Measurements from ENCODE around the gene RBP2. TPM values are rescaled to one million over a fixed set of nuclear protein-coding genes. Genes with fewer than 3 reads are reported as not detected.

RBP2 gene
- total RNA-seq, 1 donor from 2014 or later, result not detected

- no peak for DNase-seq
- no peak for TF ChIP-seq CTCF (IDR thresholded peaks at IDR 0.05; ENCODE audit: borderline replicate concordance)
- intact Hi-C loops (cut with micrococcal nuclease), result no loop called here
- no peaks in the 10 kb centered on the region for H3K36me3 ChIP-seq
- H3K4me3 ChIP-seq, result no peak overlapping the region
- H3K27ac ChIP-seq (replicated peaks), result no peak overlapping the region
- H3K9me3 ChIP-seq (replicated peaks), result no peaks in the 10 kb centered on the region
- no peaks in the 10 kb centered on the region for H3K27me3 ChIP-seq (ENCODE audit: low read depth)
- H3K4me1 ChIP-seq, result no peaks in the 10 kb centered on the region
These were observed 31.9 kb downstream of the RBP2 start for GRCh38 chr3:139444446-139444845.

DNA sequence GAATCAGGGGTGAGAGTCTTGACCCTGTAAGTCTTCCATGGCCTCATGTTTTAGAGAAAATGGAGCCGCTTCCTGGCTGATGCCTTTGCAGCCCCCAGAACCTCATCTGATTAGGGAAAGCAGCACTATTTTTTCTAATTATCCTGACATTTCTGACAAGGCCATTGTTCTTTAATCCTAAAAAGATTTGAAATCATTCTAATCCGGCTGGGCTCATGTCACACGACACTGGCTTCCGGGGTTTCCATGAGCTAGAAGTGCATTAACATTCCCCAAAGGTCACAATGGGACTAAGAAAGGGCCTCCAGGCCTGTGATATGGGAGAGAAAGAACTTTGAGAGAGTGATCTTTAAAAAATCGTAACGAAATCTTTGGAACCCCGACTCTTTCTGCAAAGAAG is 33.1 kb downstream of the RBP2 start:
- H3K4me3 ChIP-seq, result no peak overlapping the region
- H3K4me1 ChIP-seq, result no peaks in the 10 kb centered on the region
- TF ChIP-seq CTCF (IDR thresholded peaks at IDR 0.05; ENCODE audit: borderline replicate concordance), result no peak
- no peak for DNase-seq
- H3K27me3 ChIP-seq (ENCODE audit: low read depth), result no peaks in the 10 kb centered on the region
- intact Hi-C loops (cut with micrococcal nuclease), result no loop called here
- H3K36me3 ChIP-seq, result no peaks in the 10 kb centered on the region
- no peaks in the 10 kb centered on the region for H3K9me3 ChIP-seq (replicated peaks)
- H3K27ac ChIP-seq (replicated peaks), result no peak overlapping the region

DNA sequence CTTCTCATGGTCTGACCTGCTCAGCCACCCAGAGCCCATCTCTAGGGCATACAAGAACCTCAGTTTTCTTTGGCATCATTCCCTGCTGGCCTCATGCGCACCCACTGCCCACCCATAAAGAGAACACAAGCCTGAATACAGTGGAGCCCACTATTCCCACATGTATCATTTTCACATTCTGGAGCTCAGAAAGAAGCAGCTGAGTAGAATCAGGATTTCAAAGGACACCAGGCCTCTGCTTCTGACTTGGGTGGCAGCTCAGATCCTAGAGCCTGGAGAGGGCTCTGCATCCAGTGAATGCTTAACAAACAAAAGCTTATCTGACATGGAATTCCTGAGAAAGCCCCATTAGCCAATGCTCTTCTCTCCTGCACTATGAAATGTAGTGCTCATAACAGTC is 34.7 kb downstream of the RBP2 start:
- intact Hi-C loops (cut with micrococcal nuclease), result no loop called here
- Histone ChIP-seq H3K27me3 (ENCODE audit: low read depth) (no peaks in the 10 kb centered on the region), H3K9me3 (replicated peaks) (no peaks in the 10 kb centered on the region), H3K36me3 (no peaks in the 10 kb centered on the region), H3K27ac (replicated peaks) (no peak overlapping the region), H3K4me3 (no peak overlapping the region), H3K4me1 (no peaks in the 10 kb centered on the region)
- no peak for TF ChIP-seq CTCF (IDR thresholded peaks at IDR 0.05; ENCODE audit: borderline replicate concordance)
- DNase-seq, result no peak

- no peak for DNase-seq
- no peak for TF ChIP-seq CTCF (IDR thresholded peaks at IDR 0.05; ENCODE audit: borderline replicate concordance)
- no peak overlapping the region for H3K4me3 ChIP-seq
- H3K9me3 ChIP-seq (replicated peaks), result no peaks in the 10 kb centered on the region
- H3K27ac ChIP-seq (replicated peaks), result no peak overlapping the region
- H3K4me1 ChIP-seq, result no peaks in the 10 kb centered on the region
- intact Hi-C loops (cut with micrococcal nuclease), result no loop called here
- no peaks in the 10 kb centered on the region for H3K36me3 ChIP-seq
- H3K27me3 ChIP-seq (ENCODE audit: low read depth), result no peaks in the 10 kb centered on the region
These were observed 35.4 kb downstream of the RBP2 start for GRCh38 chr3:139440639-139441556.

DNA sequence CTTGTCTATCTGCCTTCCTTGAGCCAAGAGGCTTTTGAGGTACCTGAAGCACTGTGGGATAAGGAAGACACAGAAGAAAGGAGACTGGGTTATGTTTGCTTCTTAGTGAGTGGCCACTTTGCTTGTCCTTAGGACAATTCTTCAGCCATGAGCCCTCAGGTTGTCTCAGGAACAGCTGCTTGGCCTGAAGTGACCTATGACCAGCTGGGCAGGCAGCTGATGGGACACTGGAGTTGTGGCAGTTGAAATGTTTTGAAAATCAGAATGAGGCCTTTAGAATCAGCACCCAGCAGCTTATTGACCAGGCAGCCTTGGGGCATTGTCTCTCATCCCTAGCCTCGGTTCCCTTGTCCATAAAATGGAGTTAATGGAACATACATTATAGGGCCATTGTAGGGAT is 37.0 kb downstream of the RBP2 start:
- no peak for DNase-seq

More for the DNA sequence above, 37.0 kb downstream of the RBP2 start:
- Histone ChIP-seq H3K4me3 (no peak overlapping the region), H3K9me3 (replicated peaks) (no peaks in the 10 kb centered on the region), H3K36me3 (no peaks in the 10 kb centered on the region), H3K27me3 (ENCODE audit: low read depth) (no peaks in the 10 kb centered on the region), H3K27ac (replicated peaks) (no peak overlapping the region), H3K4me1 (no peaks in the 10 kb centered on the region)
- TF ChIP-seq CTCF (IDR thresholded peaks at IDR 0.05; ENCODE audit: borderline replicate concordance), result no peak
- intact Hi-C loops (cut with micrococcal nuclease), result no loop called here
